ENCODE results near the gene KRTAP12-1.

- TF ChIP-seq CTCF (conservative IDR thresholded peaks at IDR 0.05 in 1 of 2, IDR thresholded peaks at IDR 0.05 in 1 of 2; ENCODE audit: extremely low read depth in 1 of 2, insufficient read depth in 1 of 2, low read depth in 1 of 2, low read length in 2 of 2) = no peak
- no peak for TF ChIP-seq EZH2 (IDR thresholded peaks at IDR 0.05; ENCODE audit: borderline replicate concordance, low read length)
These were observed 41.2 kb downstream of the KRTAP12-1 start for GRCh38 chr21:44640761-44641160.
